T47D (cell line): Measurements from ENCODE around the gene EIF1AY.

Source experiments
- DNase-seq, 2 experiments: peaks; one replicate each; pipeline versions ENCODE4 v3.0.0 to v3.0.0-alpha.2; 2011 to 2012; ENCODE audit warnings: low read depth in 1 of 2, low spot score in 1 of 2
- JUND ChIP-seq: IDR thresholded peaks from 2 replicates; pipeline ENCODE4 v1.6.1; 2012; ENCODE audit warnings: low read depth
- in situ Hi-C: cut with HindIII; loops from 2 replicates; pipeline ENCODE4 v1.10.0; 2016; ENCODE audit warnings: low sequenced_read_pairs, low pct_unique_long_range_greater_than_20kb

Gene EIF1AY

DNA sequence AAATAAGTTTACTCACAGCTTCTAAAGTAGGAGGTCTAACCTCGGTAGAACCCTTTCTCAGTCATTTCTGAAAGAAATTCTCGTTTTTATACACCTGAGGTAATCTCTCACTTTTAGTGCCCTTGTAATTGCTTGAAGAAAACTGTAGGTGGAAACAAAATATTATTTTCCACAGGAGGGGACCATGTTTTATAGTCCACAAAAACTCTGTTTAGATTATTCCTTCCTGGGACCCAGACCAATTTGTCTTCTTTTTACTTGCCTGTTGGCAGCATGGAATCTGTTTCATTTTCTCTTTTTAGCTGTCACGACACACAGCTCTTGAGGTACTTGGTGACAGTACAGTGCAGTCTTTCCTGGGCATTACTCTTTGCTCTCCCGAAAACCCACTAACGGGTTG is 930 bp downstream of the EIF1AY start:
- DNase-seq: no peak
- no peak for TF ChIP-seq JUND
- in situ Hi-C loops: no loop called here

DNA sequence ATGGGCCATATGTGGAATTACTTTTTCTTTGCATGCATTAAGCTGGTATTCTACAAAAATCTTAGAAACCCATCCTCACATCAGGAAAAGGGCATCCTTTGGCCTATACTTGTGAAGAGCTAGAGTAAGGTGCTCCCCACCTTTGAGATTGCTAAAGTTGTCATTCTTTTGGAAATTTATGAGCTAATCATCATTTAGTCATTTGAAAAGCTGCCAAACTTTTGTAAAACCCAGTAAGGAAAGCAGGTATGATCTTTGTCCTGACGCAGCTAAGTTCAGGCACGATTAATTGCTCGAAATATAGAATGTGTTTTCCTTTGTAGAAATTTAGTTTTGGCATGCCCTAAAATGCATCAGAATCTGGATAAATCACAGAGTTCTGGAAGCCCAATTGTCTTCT is 2.6 kb downstream of the EIF1AY start:
- DNase-seq: no peak
- TF ChIP-seq JUND: no peak
- in situ Hi-C loops: no loop called here

DNA sequence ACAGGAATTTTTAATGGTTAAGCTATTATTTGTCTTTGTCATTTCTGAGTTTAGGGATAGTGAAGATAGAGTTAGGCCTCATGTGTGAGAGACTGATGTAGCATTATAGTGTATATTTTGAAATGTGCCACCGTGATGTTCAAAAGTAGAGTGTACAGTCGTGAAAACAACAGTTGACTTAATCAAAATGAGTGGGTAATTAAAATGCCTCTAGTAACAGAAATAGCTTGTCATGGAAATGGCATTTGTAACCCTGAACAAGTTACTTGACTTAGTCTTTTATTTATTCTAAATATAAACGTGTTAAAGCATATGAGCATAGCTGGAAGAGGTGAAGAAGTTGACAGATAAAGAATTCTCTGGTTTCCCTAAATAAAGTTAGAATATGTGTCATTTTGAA is 6.1 kb downstream of the EIF1AY start:
- TF ChIP-seq JUND: no peak
- in situ Hi-C loops: no loop called here
- no peak for DNase-seq

DNA sequence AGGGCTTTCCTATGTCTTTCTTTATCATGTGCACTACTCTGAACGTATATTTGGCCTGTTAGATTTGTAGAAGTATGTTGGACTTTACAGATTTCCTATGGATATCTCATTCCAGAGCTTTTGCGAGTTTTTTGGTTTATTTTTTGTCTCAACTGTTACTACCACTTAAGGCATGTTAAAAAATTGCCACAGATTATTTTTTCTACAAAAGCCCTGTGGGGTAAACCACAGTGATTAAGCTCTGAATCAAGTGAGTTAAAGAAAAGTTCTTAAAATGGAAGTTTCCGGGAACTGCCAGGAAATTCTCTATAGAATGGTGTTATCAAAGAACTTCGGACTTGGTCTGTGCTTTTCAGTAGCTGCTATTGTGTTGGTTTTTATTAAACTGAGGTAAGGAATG is 10.6 kb downstream of the EIF1AY start:
- DNase-seq: no peak
- in situ Hi-C loops: no loop called here
- no peak for TF ChIP-seq JUND
